Neural cell (in vitro differentiated cells): Measurements from ENCODE around the gene ZBTB32.

Experiments
- EP300 ChIP-seq: fragments of 450-650 bp; conservative IDR thresholded peaks from 2 replicates; pipeline ENCODE4 v1.6.1; 2014; ENCODE audit warnings: antibody characterized with exemption, mild to moderate bottlenecking, moderate library complexity; ENCODE audit not compliant: poor library complexity, severe bottlenecking
- EZH2 ChIP-seq: fragments of 200-600, 300-800 bp; shearing (Covaris generic), sonication (generic); IDR thresholded peaks from 2 replicates; pipeline ENCODE4 v1.6.1; 2014; ENCODE audit warnings: antibody characterized with exemption, low read length, borderline replicate concordance, mild to moderate bottlenecking; ENCODE audit not compliant: insufficient read depth, poor library complexity, severe bottlenecking
- RAD21 ChIP-seq: fragments of 450-650 bp; conservative IDR thresholded peaks from 2 replicates; pipeline ENCODE4 v1.6.1; 2014; ENCODE audit warnings: antibody characterized with exemption, mild to moderate bottlenecking, moderate library complexity
- SMC3 ChIP-seq: fragments of 450-650 bp; conservative IDR thresholded peaks from 2 replicates; pipeline ENCODE4 v1.6.1; 2014; ENCODE audit warnings: antibody characterized with exemption, mild to moderate bottlenecking, moderate library complexity; ENCODE audit not compliant: poor library complexity
- TAF1 ChIP-seq: IDR thresholded peaks from 2 replicates; pipeline ENCODE4 v1.6.1; 2012; ENCODE audit warnings: low read depth
- TF ChIP-seq, protein P1 (sequence below): fragments of 450-650 bp; IDR thresholded peaks from 2 replicates; pipeline ENCODE4 v1.5.1; 2014; ENCODE audit warnings: antibody characterized with exemption, mild to moderate bottlenecking, moderate library complexity; ENCODE audit not compliant: poor library complexity, severe bottlenecking
- TF ChIP-seq, protein P2 (sequence below): IDR thresholded peaks from 2 replicates; pipeline ENCODE4 v1.6.1; 2012; ENCODE audit warnings: borderline replicate concordance

DNA sequence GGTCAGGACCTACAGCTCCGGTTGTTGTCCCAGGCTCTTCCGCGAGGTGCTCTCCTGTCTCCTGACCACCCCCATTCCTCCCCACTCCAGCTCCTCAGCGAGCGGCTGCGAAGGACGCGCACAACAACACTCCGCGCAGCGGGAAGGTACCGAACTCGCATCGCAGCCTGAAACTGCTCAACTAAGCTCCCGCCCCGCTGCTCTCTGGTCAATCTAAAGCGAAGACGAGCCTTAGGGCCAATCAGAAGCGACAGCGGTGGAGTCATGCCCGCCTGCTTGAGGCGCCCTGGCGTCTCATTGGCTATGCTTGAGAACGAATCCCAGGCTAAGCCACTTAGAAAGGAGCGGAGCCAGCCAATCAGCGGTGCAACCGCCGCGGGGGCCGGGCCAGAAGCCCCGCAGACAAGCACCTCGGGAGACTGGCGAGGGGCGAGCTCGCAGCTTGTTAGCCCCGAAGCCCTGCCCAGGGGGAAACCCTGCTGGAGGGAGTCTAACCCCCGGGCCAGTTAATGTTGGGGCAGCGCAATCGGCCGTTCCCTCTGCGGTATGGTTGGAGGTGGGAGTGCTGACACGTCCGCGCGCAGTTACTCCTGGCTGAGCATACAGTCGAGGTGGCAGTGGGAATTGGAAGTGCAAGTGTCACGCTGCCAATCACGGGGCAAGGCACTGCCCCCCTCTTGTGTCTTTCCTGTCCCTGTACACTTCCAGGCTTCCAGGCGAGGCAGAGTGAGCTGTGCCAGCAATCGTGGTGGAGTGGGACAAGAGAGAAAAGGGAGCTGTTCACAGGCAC, 1.9 kb upstream of the ZBTB32 start:
- TF ChIP-seq, protein P1, sequence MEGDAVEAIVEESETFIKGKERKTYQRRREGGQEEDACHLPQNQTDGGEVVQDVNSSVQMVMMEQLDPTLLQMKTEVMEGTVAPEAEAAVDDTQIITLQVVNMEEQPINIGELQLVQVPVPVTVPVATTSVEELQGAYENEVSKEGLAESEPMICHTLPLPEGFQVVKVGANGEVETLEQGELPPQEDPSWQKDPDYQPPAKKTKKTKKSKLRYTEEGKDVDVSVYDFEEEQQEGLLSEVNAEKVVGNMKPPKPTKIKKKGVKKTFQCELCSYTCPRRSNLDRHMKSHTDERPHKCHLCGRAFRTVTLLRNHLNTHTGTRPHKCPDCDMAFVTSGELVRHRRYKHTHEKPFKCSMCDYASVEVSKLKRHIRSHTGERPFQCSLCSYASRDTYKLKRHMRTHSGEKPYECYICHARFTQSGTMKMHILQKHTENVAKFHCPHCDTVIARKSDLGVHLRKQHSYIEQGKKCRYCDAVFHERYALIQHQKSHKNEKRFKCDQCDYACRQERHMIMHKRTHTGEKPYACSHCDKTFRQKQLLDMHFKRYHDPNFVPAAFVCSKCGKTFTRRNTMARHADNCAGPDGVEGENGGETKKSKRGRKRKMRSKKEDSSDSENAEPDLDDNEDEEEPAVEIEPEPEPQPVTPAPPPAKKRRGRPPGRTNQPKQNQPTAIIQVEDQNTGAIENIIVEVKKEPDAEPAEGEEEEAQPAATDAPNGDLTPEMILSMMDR = peak; percentile 26
- TF ChIP-seq, protein P2, sequence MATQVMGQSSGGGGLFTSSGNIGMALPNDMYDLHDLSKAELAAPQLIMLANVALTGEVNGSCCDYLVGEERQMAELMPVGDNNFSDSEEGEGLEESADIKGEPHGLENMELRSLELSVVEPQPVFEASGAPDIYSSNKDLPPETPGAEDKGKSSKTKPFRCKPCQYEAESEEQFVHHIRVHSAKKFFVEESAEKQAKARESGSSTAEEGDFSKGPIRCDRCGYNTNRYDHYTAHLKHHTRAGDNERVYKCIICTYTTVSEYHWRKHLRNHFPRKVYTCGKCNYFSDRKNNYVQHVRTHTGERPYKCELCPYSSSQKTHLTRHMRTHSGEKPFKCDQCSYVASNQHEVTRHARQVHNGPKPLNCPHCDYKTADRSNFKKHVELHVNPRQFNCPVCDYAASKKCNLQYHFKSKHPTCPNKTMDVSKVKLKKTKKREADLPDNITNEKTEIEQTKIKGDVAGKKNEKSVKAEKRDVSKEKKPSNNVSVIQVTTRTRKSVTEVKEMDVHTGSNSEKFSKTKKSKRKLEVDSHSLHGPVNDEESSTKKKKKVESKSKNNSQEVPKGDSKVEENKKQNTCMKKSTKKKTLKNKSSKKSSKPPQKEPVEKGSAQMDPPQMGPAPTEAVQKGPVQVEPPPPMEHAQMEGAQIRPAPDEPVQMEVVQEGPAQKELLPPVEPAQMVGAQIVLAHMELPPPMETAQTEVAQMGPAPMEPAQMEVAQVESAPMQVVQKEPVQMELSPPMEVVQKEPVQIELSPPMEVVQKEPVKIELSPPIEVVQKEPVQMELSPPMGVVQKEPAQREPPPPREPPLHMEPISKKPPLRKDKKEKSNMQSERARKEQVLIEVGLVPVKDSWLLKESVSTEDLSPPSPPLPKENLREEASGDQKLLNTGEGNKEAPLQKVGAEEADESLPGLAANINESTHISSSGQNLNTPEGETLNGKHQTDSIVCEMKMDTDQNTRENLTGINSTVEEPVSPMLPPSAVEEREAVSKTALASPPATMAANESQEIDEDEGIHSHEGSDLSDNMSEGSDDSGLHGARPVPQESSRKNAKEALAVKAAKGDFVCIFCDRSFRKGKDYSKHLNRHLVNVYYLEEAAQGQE = no peak
- peak; percentile 35 for TF ChIP-seq RAD21
- TF ChIP-seq SMC3 = peak; percentile 51
- no peak for TF ChIP-seq EZH2
- no peak for TF ChIP-seq TAF1
- peak; percentile 45 for TF ChIP-seq EP300
